Panc1 (cell line): ENCODE data around the gene HOPX.
"Not testable (repeated sequence)": the region's sequence is repeated elsewhere in the genome, so short reads cannot be mapped to it uniquely, and the experiment has no call there.

Experiments used
- TF ChIP-seq, protein P1 (sequence below): fragments of 450-650 bp; IDR thresholded peaks from 2 replicates; pipeline ENCODE4 v1.5.1; 2017; ENCODE audit warnings: mild to moderate bottlenecking
- TF ChIP-seq, protein P2 (sequence below), 2 experiments: IDR thresholded peaks; 2 replicates each; pipeline ENCODE4 v1.6.1; 2011 to 2012; ENCODE audit warnings: low read depth in 2 of 2, control low read depth in 1 of 2, low read length in 1 of 2, mild to moderate bottlenecking in 1 of 2, moderate library complexity in 1 of 2; ENCODE audit not compliant: insufficient read depth in 1 of 2

DNA sequence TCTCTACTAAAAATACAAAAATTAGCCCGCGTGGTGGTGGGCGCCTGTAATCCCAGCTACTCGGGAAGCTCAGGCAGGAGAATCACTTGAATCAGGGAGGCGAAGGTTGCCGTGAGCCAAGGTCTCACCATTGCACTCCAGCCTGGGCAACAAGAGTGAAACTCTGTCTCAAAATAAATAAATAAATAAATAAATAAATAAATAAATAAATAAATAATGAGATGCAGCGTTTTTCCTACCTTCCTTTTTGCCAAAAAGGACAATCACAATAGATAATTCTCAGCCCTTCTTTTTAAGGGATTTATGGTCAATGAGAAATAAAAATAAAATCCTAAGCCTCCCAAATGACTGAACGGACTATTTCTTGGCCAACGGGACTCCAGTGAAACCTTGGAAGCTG lies 46.1 kb downstream of the HOPX start:
- TF ChIP-seq, protein P1, sequence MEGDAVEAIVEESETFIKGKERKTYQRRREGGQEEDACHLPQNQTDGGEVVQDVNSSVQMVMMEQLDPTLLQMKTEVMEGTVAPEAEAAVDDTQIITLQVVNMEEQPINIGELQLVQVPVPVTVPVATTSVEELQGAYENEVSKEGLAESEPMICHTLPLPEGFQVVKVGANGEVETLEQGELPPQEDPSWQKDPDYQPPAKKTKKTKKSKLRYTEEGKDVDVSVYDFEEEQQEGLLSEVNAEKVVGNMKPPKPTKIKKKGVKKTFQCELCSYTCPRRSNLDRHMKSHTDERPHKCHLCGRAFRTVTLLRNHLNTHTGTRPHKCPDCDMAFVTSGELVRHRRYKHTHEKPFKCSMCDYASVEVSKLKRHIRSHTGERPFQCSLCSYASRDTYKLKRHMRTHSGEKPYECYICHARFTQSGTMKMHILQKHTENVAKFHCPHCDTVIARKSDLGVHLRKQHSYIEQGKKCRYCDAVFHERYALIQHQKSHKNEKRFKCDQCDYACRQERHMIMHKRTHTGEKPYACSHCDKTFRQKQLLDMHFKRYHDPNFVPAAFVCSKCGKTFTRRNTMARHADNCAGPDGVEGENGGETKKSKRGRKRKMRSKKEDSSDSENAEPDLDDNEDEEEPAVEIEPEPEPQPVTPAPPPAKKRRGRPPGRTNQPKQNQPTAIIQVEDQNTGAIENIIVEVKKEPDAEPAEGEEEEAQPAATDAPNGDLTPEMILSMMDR = not testable (repeated sequence)
- TF ChIP-seq, protein P2, sequence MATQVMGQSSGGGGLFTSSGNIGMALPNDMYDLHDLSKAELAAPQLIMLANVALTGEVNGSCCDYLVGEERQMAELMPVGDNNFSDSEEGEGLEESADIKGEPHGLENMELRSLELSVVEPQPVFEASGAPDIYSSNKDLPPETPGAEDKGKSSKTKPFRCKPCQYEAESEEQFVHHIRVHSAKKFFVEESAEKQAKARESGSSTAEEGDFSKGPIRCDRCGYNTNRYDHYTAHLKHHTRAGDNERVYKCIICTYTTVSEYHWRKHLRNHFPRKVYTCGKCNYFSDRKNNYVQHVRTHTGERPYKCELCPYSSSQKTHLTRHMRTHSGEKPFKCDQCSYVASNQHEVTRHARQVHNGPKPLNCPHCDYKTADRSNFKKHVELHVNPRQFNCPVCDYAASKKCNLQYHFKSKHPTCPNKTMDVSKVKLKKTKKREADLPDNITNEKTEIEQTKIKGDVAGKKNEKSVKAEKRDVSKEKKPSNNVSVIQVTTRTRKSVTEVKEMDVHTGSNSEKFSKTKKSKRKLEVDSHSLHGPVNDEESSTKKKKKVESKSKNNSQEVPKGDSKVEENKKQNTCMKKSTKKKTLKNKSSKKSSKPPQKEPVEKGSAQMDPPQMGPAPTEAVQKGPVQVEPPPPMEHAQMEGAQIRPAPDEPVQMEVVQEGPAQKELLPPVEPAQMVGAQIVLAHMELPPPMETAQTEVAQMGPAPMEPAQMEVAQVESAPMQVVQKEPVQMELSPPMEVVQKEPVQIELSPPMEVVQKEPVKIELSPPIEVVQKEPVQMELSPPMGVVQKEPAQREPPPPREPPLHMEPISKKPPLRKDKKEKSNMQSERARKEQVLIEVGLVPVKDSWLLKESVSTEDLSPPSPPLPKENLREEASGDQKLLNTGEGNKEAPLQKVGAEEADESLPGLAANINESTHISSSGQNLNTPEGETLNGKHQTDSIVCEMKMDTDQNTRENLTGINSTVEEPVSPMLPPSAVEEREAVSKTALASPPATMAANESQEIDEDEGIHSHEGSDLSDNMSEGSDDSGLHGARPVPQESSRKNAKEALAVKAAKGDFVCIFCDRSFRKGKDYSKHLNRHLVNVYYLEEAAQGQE (IDR thresholded peaks at IDR 0.05; ENCODE audit: insufficient read depth in 1 of 2, low read depth in 2 of 2, low read length in 1 of 2) = not testable (repeated sequence)
